ENCODE measurements around the gene NEB.
A peak's percentile ranks its signal among the peaks of the same experiment; 100 is the strongest.

The NEB gene

GRCh38 chr2:151638191-151638933 lies 95.9 kb downstream of the NEB start:
- TF ChIP-seq CTCF (IDR thresholded peaks at IDR 0.05; ENCODE audit: low read depth, low read length), result no peak
- peak overlapping the region; percentile 6; the same call in 1 of the 2 replicates for H3K4me3 ChIP-seq (ENCODE audit: low read depth, low read length)

- TF ChIP-seq CTCF (IDR thresholded peaks at IDR 0.05; ENCODE audit: low read depth, low read length), result no peak
- H3K4me3 ChIP-seq (ENCODE audit: low read depth, low read length), result no peak overlapping the region
These were observed 97.0 kb downstream of the NEB start for GRCh38 chr2:151637271-151637781.

- H3K4me3 ChIP-seq (ENCODE audit: low read depth, low read length), result no peak overlapping the region
- TF ChIP-seq CTCF (IDR thresholded peaks at IDR 0.05; ENCODE audit: low read depth, low read length), result no peak
These were observed 99.4 kb downstream of the NEB start for GRCh38 chr2:151634736-151635467.

- peak; percentile 6; the same call in 1 of the 2 replicates for TF ChIP-seq CTCF (IDR thresholded peaks at IDR 0.05; ENCODE audit: low read depth, low read length)
- H3K4me3 ChIP-seq (ENCODE audit: low read depth, low read length), result no peak overlapping the region
These were observed 101.2 kb downstream of the NEB start for GRCh38 chr2:151632993-151633565.

- no peak for TF ChIP-seq CTCF (IDR thresholded peaks at IDR 0.05; ENCODE audit: low read depth, low read length)
- no peak overlapping the region for H3K4me3 ChIP-seq (ENCODE audit: low read depth, low read length)
These were observed 103.9 kb downstream of the NEB start for GRCh38 chr2:151630372-151630771.

- H3K4me3 ChIP-seq (ENCODE audit: low read depth, low read length), result no peak overlapping the region
- TF ChIP-seq CTCF (IDR thresholded peaks at IDR 0.05; ENCODE audit: low read depth, low read length), result no peak
These were observed 106.9 kb downstream of the NEB start for GRCh38 chr2:151627353-151627752.

All from WI38 (cell line).